Nucleus accumbens (tissue), 56 donors: ENCODE measurements around the gene SMIM31.
A peak's percentile ranks its signal among the peaks of the same experiment; 100 is the strongest.

Experiments
- DNase-seq, 56 donors: peaks; one replicate each; lab custom pipeline; 2025; lab: John Stamatoyannopoulos, UW

Gene SMIM31

DNA sequence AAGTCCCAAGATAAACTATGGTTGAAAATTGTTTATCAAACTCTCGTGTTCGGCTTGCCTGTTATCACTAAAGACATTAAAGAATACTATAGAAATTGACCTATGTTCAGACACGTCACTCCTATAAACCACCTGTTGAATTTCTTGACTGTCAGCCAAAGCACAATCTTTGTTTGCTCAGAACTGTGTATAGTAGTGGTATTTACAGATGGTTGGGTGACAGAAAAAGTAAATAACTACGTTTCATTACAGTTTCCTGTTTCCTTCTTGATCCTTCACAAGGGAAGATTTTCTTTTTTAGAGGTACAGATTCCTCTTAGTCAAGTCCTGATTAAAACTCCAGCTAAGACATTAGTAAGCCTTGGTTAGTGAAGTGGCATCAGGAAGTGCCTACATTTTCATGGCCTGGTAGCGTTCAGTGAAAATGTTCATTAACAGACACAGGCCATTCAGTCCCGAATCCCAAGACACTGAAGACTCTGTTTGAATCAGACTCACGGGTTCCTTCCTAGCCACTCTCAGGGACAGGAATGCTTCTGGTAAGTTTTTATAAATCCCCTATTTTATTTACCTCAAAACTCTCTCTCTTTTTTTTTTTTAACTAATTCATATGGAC lies at the start of gene SMIM31:
Gene SMIM31, plus strand, starts transcription at position 259 of the 616 bp plus-strand sequence. CDS start 16,313 bp downstream, outside the sequence.
- no peak for DNase-seq

DNA sequence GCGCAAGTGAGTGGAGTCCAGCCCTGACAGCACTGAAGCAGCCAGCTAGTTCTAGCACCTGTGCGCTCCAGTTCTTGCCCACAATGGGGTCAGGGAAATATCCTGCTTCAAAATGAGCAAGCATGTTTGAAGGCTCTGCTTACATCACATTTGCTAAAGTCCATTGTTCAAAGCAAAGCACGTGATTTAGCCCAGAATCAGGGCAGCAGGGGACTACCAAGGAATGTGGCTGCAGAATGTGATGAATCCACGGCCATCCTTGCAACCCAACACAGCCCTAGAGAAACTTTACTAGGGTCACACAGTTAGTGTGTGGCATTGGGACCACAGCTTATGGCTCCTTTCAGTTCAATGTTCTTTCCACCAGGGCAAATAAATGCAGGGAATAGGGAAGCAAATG lies 47.3 kb upstream of the SMIM31 start:
- no peak for DNase-seq

DNA sequence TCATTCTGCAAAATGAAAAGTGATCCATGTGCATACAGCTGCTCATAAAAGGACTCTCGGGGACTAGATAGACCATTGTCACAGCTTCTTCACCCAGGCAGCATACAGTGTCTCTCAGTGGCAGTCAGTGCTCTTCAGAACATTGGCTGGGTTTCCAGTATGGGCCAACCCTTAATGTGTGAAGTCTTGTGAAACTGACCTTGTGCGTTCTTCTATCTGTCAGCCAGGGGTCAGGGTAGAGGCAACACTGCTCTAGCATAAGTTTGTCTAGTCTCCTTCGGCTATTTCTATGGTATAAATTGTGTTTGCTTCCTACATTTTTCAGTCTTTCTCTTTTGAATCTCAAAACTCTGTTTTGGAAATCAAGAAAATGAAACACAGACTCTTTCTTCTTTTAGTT lies 37.0 kb upstream of the SMIM31 start:
- DNase-seq, result peak in 2 of 56 donors; percentile 0 to 1

DNA sequence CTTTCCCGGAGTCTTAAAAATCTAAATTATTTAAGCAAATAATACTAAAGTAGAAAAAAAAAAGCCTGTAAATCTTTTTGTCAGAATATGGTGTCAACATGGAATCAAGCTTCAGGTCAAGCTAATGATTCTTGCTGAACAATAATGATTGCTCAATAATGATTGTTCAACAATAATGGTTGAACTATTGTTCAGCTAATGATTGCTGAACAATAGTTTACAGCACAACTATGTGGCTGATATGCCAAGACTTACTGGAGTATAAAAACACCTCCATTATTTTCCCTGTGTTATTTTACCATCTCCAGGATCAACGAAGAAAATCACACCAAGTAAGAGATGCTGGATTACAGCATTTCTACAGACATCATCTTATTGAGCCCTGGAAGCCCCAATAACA lies 35.1 kb upstream of the SMIM31 start:
- no peak for DNase-seq

DNA sequence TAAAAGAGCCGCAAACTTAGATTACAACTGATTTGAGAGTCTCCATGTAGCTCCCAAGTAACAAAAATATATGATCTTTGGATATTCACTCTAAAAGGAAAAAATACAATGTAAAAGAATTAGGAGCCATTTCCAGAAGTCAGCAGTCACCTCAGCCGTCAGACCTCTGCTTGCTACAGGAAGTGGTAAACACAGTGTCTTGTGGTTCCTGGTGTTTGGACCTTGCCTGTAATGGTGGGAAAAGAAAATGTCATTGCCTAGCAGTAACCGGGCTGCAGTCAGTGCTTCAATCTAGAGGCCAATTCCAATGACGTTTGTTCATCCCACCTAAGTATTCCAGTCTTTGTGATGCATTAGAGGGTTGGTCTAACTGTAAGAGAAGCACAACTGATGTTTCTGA lies 28.9 kb upstream of the SMIM31 start:
- DNase-seq, result no peak

DNA sequence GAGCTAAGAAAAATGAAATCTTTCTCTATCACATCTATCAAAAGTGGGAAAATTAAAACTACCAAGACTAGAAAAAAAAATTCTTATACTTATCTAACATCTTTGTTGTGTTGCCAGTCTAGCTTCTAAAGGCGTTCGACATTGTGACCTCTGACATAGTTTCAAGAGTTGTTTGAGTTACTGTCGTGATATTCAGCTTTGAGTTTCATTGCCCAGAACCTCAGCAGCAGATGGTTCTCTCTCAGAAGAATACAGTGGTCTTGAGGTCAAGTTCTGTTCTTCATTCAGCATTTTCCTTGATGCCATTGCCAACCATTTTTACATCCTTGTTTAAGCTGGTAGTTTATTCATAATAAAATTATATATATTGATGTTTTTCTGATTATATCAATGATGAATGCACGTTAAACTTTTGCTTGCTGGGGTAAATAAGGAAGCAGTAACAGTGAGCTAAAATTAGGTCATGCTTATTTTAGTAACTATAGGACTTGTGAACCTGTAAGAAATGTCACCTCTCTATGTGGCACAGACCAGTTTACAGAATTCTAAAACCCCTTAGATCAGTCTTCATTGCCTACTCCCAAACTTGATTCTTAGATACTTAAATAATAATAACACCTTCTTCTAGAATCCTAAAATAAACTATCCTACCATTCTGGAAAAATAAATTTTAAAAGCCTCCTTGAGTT lies 23.1 kb upstream of the SMIM31 start:
- no peak for DNase-seq

DNA sequence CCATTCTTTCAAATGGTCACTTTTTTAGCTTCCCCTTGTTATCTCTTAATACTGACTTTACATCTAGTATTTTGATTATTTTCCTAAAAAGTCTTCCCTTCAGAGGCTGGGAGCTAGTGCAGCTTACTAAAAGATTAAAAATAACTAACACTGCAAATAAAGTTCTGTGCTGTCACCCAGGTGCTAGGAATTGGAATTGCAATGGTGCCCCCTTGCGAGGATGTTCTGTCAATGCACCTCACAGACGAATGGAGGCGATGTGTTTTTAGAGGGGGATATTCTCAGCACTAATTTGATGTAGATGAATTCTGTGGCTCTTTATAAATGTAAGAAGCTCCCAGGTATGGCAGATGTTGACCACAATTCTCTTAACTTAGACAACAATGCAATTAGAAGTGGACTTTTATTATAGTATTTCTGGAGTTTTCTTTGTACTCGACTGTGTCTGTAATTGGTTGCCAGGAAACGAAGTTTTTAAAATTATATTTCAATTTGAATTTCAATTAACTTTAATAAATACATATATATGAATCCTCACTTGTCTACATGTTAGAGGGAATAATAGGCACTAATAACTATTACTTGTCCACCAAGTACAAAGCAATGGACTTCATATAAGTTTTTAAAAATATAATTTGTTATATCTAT lies 22.0 kb upstream of the SMIM31 start:
- peak in 39 of 56 donors; percentile 1 to 73 (median 31) for DNase-seq

DNA sequence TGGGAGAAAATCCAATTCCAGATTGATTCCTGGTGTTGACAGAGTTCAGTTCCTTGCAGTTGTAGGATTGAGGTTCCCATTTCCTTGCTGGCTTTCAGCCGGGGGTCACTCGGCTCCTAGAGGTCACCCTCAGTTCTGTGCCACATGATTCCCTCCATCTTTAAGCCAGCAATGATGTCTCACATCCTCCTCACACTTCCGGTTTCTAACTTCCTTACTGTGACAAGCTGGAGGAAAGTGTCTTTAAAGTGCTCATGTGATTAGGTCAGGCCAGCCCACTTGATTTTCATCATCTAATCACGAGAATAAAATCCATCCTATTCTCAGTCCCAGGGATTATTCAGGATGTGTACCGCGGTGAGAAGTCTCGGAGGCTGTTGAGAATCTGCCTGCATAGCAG lies 19.4 kb upstream of the SMIM31 start:
- no peak for DNase-seq

DNA sequence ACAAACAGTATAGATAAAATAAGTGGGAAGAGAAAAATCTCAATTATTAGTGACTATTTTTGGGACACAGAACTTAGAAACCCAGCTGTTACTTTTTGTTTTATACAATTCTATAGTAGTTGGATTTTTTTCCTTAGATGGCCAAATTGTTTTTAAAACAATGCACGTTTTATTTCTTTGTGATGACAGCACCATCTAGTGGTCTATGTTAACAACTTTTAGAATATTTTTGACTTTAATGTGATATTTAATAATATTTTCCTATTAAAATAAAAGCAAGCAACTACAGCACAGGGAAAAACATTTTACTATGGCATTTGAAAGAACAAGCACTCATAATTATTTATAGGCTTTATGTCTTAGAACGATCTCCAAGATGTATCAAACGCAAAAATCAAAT lies 5.6 kb upstream of the SMIM31 start:
- no peak for DNase-seq

DNA sequence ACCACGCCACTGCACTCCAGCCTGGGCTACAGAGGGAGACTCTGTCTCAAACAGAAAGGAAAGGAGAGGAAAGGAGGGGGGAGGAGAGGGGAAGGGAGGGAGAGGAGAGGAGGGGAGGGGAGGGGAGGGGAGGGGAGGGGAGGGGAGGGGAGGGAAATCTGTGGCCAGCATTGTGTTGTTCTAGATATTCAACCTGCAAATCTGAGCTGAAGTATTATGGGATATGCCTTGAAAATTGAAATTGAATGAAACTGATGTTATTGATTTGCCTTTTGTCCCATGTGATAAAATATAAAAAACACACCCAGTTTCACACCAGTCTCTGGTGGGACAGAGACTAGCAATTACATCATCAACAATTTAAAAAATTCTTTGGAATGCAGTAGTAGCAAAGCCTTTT lies 1.5 kb downstream of the SMIM31 start:
- no peak for DNase-seq

DNA sequence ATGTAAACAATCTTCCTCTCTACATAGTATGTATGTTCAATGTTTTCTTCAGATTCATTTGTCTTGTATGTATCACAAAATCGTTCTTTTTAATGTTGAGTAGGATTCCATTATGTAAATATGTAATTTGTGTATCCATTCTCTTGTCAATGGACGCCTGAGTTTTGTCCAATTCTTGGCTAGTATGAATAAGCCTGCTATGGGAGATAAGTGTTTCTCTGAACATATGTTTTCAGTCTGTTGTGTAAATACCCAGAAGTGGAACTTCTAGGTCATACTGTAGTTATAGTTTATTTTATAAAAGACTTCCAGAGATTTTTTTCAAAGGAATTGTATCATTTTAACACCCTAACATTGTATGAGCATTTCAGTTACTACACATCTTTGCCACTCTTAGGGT lies 2.8 kb downstream of the SMIM31 start:
- DNase-seq, result no peak

DNA sequence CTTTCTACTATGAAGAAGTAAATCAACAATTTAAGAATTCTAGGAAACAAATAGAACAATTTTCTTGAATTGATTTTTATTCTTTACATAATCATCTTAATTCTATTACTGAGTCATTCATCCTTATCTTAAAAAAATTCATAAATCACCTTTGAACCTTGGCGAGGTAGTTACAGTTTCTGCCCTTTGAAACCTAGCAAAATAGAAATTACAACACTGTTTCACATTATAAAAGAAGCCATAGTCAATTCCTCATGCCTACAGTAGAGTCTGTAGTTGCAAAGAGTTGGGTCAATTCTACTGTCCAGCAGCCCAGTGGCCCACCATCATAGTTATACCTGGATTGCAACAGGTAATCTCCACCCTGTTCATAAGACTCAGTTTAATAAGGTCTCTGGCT lies 7.3 kb downstream of the SMIM31 start:
- no peak for DNase-seq

DNA sequence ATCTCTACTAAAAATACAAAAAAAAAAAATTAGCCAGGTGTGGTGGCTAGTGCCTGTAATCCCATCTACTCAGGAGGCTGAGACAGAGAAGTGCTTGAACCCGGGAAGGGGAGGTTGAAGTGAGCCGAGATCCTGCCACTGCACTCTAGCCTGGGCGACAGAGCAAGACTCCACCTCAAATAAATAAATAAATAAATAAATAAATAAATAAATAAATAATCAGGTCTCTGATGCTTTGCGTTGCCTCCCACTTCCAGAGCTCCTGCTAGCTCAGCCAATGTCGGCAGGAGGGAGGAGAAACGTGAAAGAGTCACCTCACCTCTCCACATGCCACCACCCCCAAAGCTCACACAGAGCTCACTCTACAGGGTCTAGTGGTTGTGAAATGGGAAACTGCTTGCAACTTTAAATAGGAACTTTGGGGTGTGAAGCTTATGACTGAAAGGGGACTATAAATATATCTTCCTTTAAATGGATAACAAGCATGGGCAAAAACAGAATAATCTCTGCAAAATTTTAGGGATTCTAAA lies 7.9 kb downstream of the SMIM31 start:
- DNase-seq, result no peak

DNA sequence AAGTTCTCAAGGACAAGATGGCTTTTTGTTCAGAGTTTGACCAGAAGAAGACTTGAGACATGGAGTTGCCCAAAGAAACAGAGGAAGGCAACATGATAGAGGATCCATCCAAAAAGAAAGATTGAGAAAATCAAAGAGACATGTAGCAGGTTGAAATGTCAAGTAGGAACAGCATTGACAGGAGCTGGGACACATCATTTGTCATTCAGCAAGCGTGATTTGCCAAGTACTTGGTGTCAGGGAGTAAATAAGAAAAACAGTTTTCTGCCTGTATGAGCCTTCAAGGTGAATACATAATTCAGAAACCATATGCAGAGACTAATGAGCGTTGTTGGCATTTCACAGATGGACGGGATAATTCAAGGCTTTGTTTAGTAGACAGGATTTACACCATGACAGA lies 11.2 kb downstream of the SMIM31 start:
- DNase-seq, result no peak

DNA sequence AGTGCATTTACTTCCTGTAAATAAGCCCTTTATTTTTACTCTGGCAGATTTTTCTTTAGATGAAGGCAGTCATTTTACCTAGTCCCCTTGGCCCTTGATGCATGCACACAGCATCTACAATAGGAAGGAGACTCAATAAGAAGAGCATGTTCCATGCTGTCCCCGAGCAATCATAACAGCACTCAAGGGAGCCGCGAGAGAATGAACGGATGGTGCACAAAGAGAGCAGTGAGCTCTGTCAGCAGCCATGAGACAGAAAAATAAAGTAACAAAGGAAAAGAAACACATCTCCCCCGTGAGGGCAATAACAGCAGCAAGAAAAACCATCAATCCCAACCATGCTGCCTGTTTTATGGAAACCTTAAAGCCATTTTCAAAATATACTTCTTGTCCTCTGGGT lies 11.9 kb downstream of the SMIM31 start:
- DNase-seq, result no peak

DNA sequence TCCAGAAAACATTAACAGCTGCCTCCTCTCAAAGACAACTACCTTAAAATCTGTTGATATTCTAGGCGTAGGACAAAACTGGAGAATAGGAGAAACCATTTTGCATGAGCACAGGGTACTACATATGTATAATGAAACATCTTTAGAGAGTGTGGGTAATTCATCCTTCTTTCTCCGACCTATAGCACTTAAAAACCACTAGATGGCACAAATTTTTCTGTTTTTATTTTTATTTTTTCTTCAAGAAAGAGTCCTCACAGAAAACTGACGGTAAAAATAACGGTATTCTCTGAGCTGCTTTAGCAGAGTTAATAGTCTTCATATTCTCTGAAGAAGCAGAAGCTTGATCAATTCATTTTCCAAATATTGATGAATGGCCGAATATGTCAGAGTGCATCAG lies 14.6 kb downstream of the SMIM31 start:
- no peak for DNase-seq

DNA sequence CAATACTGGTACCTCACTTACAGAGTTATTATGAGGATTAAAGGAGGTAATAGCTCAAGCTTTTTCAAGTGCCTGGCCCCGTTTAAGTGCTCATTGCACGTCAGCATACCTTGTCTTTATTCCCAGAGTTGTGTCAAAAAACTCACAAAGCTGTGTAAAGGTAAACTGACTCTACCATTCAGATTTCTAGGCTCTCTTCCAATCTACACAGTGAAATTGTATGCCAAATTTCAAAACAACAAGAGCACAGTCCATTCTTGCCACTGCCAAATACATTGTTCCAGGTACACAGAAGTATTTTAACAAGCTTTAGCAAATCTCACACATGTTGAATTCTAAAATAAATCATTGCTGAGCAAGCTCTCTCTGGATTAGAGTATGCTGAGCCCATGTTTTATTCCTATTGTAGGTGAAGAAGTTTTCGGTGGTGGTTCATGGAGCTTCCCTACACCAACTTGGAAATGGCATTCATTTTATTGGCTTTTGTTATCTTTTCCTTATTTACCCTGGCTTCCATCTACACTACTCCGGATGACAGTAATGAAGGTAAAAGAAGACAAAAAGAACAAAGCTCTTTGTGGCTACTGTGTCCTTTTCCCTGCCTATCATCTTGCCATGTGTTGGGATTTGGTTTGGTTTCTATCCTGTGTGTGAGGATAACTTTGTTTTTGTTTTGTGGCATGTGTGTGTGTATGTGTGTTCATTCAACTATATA lies 16.2 kb downstream of the SMIM31 start:
- DNase-seq, result no peak

DNA sequence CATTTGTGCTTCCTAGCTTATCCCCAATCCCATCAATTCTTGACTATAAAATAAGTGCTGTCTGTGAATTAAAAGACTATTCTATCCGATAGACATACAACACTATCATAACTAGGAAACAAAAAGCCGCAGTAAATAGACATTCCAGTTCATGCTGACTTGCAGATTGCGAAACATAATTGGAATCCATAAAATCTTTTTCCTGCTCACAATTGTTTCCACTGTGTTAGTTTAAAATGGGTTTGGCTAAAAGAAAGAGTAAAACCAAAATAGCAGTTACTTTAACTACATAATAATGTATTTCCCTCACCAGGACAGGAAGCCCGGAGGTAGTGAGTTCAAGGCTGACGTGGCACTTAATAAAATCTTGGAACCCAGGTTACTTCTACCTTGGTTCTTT lies 17.2 kb downstream of the SMIM31 start:
- no peak for DNase-seq

DNA sequence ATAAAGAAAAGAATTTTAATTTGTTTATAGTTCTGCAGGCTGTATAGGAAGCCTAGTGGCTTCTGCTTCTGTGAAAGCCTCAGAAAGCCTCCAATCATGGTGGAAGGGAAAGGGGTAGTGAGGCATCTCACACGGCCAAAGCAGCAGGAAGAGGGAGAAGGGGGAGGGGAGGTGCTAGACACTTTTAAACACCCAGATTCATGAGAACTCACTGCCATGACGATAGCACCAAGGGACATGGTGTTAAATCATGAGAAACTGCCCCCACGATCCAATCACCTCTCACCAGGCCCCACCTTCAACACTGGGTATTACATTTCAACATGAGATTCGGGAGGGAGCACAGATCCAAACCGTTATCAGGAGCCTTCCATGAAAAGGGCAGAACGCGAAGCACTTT lies 18.1 kb downstream of the SMIM31 start:
- DNase-seq, result no peak

DNA sequence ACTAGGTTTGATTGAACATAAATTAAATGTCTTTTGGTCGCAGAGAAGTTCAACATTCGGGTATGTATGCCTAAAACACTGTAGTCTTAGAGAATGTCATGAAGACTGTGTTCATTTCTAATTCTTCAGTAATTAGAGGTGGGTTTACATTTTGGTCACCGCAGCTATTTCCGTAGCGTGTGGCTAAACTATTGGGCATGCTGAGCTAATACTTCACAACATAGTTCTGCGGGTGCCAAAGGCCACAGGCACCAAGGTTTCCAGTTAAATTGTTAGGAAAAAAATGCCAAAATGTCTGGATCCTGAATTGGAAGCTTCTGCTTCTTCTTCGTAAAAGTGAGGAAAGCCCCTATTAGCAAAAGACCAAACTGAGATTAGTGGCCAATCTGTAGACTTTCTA lies 25.1 kb downstream of the SMIM31 start:
- DNase-seq, result no peak

DNA sequence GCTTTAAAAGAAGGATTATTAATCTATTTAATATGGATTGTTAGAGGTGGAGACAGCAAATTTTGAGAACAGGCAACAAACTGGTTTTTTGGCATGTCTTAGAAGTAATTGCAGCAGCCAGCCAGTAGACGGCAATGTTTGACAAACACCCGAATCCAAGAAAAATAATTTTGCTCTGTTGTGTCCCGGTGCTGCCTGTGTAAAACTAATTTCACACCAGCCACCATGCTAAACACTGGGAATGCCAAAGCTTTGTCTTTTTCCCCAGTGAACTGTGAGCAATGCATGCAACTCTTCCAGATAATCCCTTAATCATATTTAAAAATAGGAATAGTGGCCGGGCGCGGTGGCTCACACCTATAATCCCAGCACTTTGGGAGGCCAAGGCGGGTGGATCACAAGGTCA lies 25.9 kb downstream of the SMIM31 start:
- peak in 30 of 56 donors; percentile 0 to 49 (median 4) for DNase-seq
